ENCODE data around the gene WEE1. TPM values are rescaled to one million over a fixed set of nuclear protein-coding genes. Genes with fewer than 3 reads are reported as not detected.

Gene WEE1
- total and polyA plus RNA-seq, 2 experiments from 2014 or later, result 92.5 to 95.9 TPM

DNA sequence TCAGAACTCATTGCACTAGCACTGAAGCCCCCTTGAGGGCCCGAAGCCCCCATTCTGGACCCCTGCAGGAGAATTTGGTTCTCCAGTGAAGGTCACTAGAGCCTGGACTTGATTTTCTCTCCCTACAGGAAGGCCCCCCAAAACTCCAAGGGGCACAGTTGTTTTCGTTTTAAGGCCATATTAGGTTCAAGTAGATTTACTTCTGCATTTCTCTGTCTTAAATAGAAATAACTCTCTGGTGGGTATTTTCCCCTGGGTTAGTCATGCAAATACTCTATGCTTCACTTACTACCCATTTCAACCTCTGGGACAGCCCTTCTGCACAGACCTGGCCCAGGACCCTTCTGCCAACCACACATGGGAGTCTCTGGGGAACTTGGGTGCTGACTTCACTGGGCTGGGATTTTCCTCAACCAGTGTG, 41.6 kb downstream of the WEE1 start:
- Histone ChIP-seq H3K9me3 (ENCODE audit: low read depth) (no peaks in the 10 kb centered on the region), H3K27ac (no peak overlapping the region), H3K4me1 (ENCODE audit: low read depth) (peaks cover 4% of the 10 kb centered on the region), H3K27me3 (no peaks in the 10 kb centered on the region), H3K4me3 (no peak overlapping the region), H3K36me3 (no peaks in the 10 kb centered on the region)
- DNase-seq (ENCODE audit: low read depth in 1 of 2, low spot score in 1 of 2), result no peak
- TF ChIP-seq, protein P1, sequence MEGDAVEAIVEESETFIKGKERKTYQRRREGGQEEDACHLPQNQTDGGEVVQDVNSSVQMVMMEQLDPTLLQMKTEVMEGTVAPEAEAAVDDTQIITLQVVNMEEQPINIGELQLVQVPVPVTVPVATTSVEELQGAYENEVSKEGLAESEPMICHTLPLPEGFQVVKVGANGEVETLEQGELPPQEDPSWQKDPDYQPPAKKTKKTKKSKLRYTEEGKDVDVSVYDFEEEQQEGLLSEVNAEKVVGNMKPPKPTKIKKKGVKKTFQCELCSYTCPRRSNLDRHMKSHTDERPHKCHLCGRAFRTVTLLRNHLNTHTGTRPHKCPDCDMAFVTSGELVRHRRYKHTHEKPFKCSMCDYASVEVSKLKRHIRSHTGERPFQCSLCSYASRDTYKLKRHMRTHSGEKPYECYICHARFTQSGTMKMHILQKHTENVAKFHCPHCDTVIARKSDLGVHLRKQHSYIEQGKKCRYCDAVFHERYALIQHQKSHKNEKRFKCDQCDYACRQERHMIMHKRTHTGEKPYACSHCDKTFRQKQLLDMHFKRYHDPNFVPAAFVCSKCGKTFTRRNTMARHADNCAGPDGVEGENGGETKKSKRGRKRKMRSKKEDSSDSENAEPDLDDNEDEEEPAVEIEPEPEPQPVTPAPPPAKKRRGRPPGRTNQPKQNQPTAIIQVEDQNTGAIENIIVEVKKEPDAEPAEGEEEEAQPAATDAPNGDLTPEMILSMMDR (IDR thresholded peaks at IDR 0.05; ENCODE audit: low read depth, low read length), result no peak

DNA sequence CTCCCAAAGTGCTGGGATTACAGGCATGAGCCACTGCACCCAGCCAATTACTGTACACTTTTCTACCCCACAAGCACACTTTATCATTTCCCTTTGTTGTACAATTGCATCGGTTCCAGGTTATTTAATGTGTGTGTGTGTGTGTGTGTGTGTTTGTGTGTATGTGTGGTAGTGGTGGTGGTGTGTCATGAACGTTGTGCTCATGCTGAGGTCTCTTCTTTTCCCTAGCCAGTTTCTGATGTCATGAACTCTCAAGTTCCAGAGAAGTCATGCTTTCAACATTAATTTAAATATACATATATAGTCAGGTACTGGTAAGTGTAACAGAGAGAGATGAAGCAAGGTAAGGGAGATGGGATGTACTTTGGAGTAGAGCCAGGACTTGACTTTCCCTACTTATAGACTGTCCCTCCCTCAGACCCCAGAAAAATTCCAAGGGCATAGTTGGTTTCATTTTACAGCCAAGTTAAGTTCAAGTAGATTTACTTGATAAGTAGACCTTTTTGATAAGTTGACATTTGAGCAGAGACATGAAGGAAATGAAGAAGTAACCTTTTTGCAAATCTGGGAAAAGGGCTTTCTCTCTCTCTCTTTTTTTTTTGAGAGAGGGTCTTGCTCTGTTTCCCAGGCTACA, 42.7 kb downstream of the WEE1 start:
- H3K9me3 ChIP-seq (ENCODE audit: low read depth), result no peaks in the 10 kb centered on the region
- TF ChIP-seq, protein P1 (IDR thresholded peaks at IDR 0.05; ENCODE audit: low read depth, low read length), result no peak
- no peak overlapping the region for H3K4me3 ChIP-seq
- H3K36me3 ChIP-seq, result no peaks in the 10 kb centered on the region
- H3K27ac ChIP-seq, result no peak overlapping the region
- DNase-seq (ENCODE audit: low read depth in 1 of 2, low spot score in 1 of 2), result peak in 1 of 2 donors; percentile 57
- peaks cover 4% of the 10 kb centered on the region for H3K4me1 ChIP-seq (ENCODE audit: low read depth)
- no peaks in the 10 kb centered on the region for H3K27me3 ChIP-seq

DNA sequence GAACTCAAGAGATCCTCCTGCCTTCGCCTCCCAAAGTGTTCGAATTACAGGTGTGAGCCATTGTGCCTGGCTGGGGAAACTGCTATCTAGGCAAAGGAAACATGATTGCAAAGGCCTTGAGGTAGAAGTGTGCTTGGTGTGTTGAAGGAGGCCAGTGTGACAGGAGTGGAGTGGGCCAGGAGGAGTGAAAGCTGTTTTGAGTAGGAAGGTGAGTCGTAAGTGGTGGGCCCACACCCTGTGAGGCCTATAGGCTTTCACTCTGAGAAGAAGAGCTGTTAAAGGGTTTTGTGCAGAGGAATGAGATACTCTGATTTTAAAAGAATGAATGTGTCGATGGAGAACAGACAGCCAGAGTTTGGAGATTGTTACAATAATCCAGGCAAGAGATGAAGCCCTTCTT, 43.4 kb downstream of the WEE1 start:
- TF ChIP-seq, protein P1 (IDR thresholded peaks at IDR 0.05; ENCODE audit: low read depth, low read length), result no peak
- no peak for DNase-seq (ENCODE audit: low read depth in 1 of 2, low spot score in 1 of 2)
- H3K27me3 ChIP-seq, result no peaks in the 10 kb centered on the region
- no peak overlapping the region for H3K4me3 ChIP-seq
- peak overlapping the region; percentile 38 for H3K27ac ChIP-seq
- H3K36me3 ChIP-seq, result no peaks in the 10 kb centered on the region
- no peaks in the 10 kb centered on the region for H3K9me3 ChIP-seq (ENCODE audit: low read depth)
- H3K4me1 ChIP-seq (ENCODE audit: low read depth), result peaks cover 4% of the 10 kb centered on the region

DNA sequence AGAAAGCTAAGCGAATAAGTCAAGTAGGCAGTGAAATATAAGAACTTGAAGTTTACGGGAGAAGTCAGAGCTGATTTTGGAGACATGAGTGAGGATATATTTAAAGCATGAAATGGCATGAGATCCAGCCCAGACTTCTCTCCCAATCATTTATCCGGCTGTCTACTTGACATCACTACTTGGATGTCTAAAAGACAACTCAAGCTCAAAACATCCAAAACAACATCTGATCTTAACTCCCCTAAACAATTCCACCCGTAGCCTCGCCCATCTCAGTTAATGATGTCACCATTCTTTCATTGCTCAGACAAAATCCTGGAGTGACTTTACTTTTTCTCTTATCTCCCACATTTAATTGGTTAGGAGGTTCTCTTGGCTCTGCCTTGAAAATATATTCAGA, 44.5 kb downstream of the WEE1 start:
- Histone ChIP-seq H3K36me3 (no peaks in the 10 kb centered on the region), H3K27me3 (no peaks in the 10 kb centered on the region), H3K9me3 (ENCODE audit: low read depth) (no peaks in the 10 kb centered on the region), H3K4me3 (no peak overlapping the region), H3K4me1 (ENCODE audit: low read depth) (peaks cover under 1% of the 10 kb centered on the region), H3K27ac (no peak overlapping the region)
- TF ChIP-seq, protein P1 (IDR thresholded peaks at IDR 0.05; ENCODE audit: low read depth, low read length), result no peak
- DNase-seq (ENCODE audit: low read depth in 1 of 2, low spot score in 1 of 2), result no peak

DNA sequence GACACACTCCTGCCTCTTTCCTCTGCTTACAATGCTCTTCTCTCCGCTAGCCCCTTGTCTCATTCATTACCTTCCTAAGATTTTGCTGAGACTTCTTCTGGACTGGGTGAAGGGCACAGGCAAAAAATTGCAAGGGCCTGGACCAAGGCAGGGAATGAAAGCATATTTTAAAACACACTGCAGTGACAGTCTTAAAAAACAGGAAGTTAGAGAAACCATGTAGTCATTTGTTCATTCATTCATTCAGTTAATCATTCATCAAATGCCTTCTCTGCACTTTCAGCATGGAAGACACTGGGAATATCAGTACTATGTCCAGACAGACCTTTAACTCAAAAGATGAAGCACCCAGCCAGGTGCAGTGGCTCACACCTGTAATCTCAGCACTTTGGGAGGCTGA, 45.5 kb downstream of the WEE1 start:
- no peaks in the 10 kb centered on the region for H3K27me3 ChIP-seq
- no peak for DNase-seq (ENCODE audit: low read depth in 1 of 2, low spot score in 1 of 2)
- H3K4me3 ChIP-seq, result no peak overlapping the region
- H3K4me1 ChIP-seq (ENCODE audit: low read depth), result no peaks in the 10 kb centered on the region
- no peak overlapping the region for H3K27ac ChIP-seq
- no peaks in the 10 kb centered on the region for H3K9me3 ChIP-seq (ENCODE audit: low read depth)
- TF ChIP-seq, protein P1 (IDR thresholded peaks at IDR 0.05; ENCODE audit: low read depth, low read length), result no peak
- no peaks in the 10 kb centered on the region for H3K36me3 ChIP-seq

All from cardiac muscle cell (in vitro differentiated cells and primary cell).